Activated naive CD8-positive, alpha-beta T cell treated with anti-CD3 and anti-CD28 coated beads, Interleukin-2, amount 50 U/mL, for 24 hours (primary cell): Measurements from ENCODE around the gene PFKM.

Experiments
- ATAC-seq: fragments of 150-1000 bp; cut with Tn5 transposase; one replicate; pipeline ENCODE4 v1.10.0; 2021
- DNase-seq: peaks from one replicate; pipeline ENCODE4 v3.0.0; 2021
- H3K27ac Mint-ChIP-seq: one replicate; pipeline ENCODE4 v1.8.0; 2021; ENCODE audit warnings: mild to moderate bottlenecking, mixed read lengths
- H3K27me3 Mint-ChIP-seq: one replicate; pipeline ENCODE4 v1.8.0; 2021; ENCODE audit warnings: mixed read lengths
- H3K36me3 Mint-ChIP-seq: one replicate; pipeline ENCODE4 v1.8.0; 2021; ENCODE audit warnings: low read depth, mixed read lengths
- H3K4me1 Mint-ChIP-seq: one replicate; pipeline ENCODE4 v1.8.0; 2021; ENCODE audit warnings: mixed read lengths
- H3K4me3 Mint-ChIP-seq: one replicate; pipeline ENCODE4 v1.8.0; 2021; ENCODE audit warnings: mild to moderate bottlenecking, moderate library complexity, mixed read lengths
- H3K9me3 Mint-ChIP-seq: one replicate; pipeline ENCODE4 v1.8.0; 2021; ENCODE audit warnings: mixed read lengths

The PFKM gene

GRCh38 chr12:48157018-48157888, 38.1 kb downstream of the PFKM start, which contains the start of gene ASB8:
ASB8 (minus strand) TSS chr12:48157515; CDS start chr12:48153496, 4,019 bp downstream.
- H3K9me3 Mint-ChIP-seq: no peaks in the 10 kb centered on the region
- peak; percentile 96 for ATAC-seq
- H3K4me1 Mint-ChIP-seq: peaks cover 35% of the 10 kb centered on the region
- peak within 1 kb of the TSS; percentile 95 for H3K27ac Mint-ChIP-seq
- peaks cover 4% of the 10 kb centered on the region for H3K27me3 Mint-ChIP-seq
- DNase-seq: peak; percentile 99
- H3K36me3 Mint-ChIP-seq: peaks cover 2% of the 10 kb centered on the region
- H3K4me3 Mint-ChIP-seq: peak within 1 kb of the TSS; percentile 97

- Mint-ChIP-seq H3K4me3 (peak overlapping the region; percentile 97), H3K36me3 (peaks cover 2% of the 10 kb centered on the region), H3K9me3 (no peaks in the 10 kb centered on the region), H3K27me3 (peaks cover 4% of the 10 kb centered on the region), H3K27ac (peak overlapping the region; percentile 95), H3K4me1 (peaks cover 32% of the 10 kb centered on the region)
- no peak for ATAC-seq
- peak; percentile 13 for DNase-seq
These were observed 38.8 kb downstream of the PFKM start for GRCh38 chr12:48157889-48158370.

GRCh38 chr12:48160046-48160445, 40.9 kb downstream of the PFKM start:
- H3K27ac Mint-ChIP-seq: no peak overlapping the region
- no peaks in the 10 kb centered on the region for H3K9me3 Mint-ChIP-seq
- peaks cover 29% of the 10 kb centered on the region for H3K4me1 Mint-ChIP-seq
- peaks cover 5% of the 10 kb centered on the region for H3K27me3 Mint-ChIP-seq
- no peaks in the 10 kb centered on the region for H3K36me3 Mint-ChIP-seq
- H3K4me3 Mint-ChIP-seq: no peak overlapping the region
- no peak for DNase-seq
- ATAC-seq: no peak

- Mint-ChIP-seq H3K4me3 (no peak overlapping the region), H3K9me3 (no peaks in the 10 kb centered on the region), H3K36me3 (no peaks in the 10 kb centered on the region), H3K4me1 (peaks cover 29% of the 10 kb centered on the region), H3K27me3 (peaks cover 8% of the 10 kb centered on the region), H3K27ac (no peak overlapping the region)
- ATAC-seq (no peak), DNase-seq (no peak)
These were observed 41.6 kb downstream of the PFKM start for GRCh38 chr12:48160807-48161206.

DNA sequence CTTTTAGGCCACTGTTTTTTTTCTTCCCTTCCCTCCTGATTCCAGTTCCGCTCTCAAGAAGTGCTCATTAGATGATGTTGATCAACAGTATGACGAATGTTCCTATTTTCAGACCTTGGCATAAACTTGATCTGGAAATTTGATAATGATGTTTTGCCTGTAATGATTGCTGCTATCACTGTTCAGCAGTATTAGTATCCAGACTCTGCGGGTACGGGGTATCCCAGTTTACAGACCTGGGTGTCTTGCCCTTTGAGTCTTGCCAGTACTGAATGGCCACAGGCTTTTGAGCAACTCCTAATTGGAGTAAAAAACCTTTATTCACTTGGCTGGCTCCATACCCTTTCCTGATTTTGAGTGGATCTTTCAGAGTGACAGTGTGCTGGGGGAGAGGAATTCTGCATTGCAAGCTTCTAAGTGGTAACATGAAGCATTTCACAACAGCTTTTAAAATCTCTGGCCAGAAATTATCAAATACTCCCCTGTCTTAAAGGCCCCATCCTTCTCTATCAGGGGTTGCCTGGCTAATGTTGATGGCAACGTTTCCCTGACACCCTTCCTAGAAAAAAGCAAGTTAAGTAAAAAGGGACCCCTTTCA, 44.1 kb downstream of the PFKM start:
- H3K36me3 Mint-ChIP-seq: no peaks in the 10 kb centered on the region
- no peak overlapping the region for H3K4me3 Mint-ChIP-seq
- DNase-seq: no peak
- H3K27ac Mint-ChIP-seq: no peak overlapping the region
- no peak for ATAC-seq
- peaks cover 7% of the 10 kb centered on the region for H3K27me3 Mint-ChIP-seq
- no peaks in the 10 kb centered on the region for H3K9me3 Mint-ChIP-seq
- H3K4me1 Mint-ChIP-seq: peaks cover 9% of the 10 kb centered on the region

GRCh38 chr12:48164451-48164850, 45.3 kb downstream of the PFKM start:
- H3K4me3 Mint-ChIP-seq: no peak overlapping the region
- ATAC-seq (no peak), DNase-seq (no peak)
- peaks cover 7% of the 10 kb centered on the region for H3K27me3 Mint-ChIP-seq
- H3K9me3 Mint-ChIP-seq: no peaks in the 10 kb centered on the region
- no peaks in the 10 kb centered on the region for H3K36me3 Mint-ChIP-seq
- no peak overlapping the region for H3K27ac Mint-ChIP-seq
- H3K4me1 Mint-ChIP-seq: peaks cover 3% of the 10 kb centered on the region

DNA sequence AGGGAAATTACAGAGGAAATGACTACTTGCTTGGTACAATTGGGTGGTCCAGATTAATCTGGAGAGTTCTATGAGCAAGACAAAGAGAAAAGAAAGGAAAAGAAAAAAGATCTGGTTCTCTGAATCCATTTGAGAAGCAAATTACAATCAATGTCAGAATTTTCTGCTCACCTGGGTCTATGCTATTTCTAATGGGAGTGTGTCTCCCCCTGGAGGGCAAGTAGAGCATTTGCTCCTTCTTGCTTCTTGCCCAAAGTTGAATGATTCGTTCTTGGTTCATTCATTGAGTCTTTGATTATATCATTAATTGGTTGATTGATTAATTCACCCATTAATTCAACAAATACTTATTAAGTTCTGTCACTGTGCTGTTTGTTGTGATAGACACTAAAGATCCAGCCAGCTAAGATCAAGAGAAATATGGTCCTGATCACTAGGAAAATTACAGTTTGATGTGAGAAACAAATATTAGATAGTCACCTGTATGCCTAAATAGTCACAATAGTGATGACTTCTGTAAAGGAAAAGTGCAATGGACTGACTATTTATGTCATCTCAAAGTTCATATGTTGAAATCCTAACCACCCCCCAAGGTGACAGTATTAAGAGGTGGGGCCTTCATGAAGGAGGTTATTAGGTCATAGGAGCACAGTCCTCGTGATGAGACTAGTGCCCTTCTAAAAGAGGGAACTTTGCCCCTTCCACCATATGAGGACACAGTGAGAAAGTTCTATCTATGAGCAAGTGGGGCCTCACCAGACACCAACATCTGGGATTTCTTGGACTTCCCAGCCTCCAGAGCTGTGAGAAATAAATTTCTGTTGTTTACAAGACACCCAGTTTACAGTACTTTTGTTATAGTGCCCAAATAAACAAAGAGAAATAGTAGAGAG, 46.2 kb downstream of the PFKM start:
- H3K9me3 Mint-ChIP-seq: no peaks in the 10 kb centered on the region
- DNase-seq: peak; percentile 47
- no peak overlapping the region for H3K4me3 Mint-ChIP-seq

GRCh38 chr12:48169011-48169410, 49.8 kb downstream of the PFKM start:
- no peak overlapping the region for H3K27ac Mint-ChIP-seq

More for the DNA sequence above, 46.2 kb downstream of the PFKM start:
- ATAC-seq: peak; percentile 63
- peaks cover 3% of the 10 kb centered on the region for H3K4me1 Mint-ChIP-seq
- no peaks in the 10 kb centered on the region for H3K36me3 Mint-ChIP-seq
- H3K27ac Mint-ChIP-seq: no peak overlapping the region
- H3K27me3 Mint-ChIP-seq: peaks cover 7% of the 10 kb centered on the region

GRCh38 chr12:48175613-48176416, 56.7 kb downstream of the PFKM start:
- Mint-ChIP-seq H3K9me3 (no peaks in the 10 kb centered on the region), H3K4me3 (no peak overlapping the region), H3K4me1 (peaks cover 4% of the 10 kb centered on the region), H3K27me3 (peaks cover 5% of the 10 kb centered on the region), H3K27ac (no peak overlapping the region), H3K36me3 (no peaks in the 10 kb centered on the region)
- DNase-seq (no peak), ATAC-seq (no peak)

More at GRCh38 chr12:48169011-48169410, 49.8 kb downstream of the PFKM start:
- ATAC-seq: no peak
- Mint-ChIP-seq H3K9me3 (no peaks in the 10 kb centered on the region), H3K4me3 (no peak overlapping the region), H3K4me1 (no peaks in the 10 kb centered on the region), H3K36me3 (no peaks in the 10 kb centered on the region), H3K27me3 (peaks cover 7% of the 10 kb centered on the region)
- no peak for DNase-seq

- DNase-seq (no peak), ATAC-seq (no peak)
- H3K27ac Mint-ChIP-seq: no peak overlapping the region
- no peaks in the 10 kb centered on the region for H3K36me3 Mint-ChIP-seq
- no peak overlapping the region for H3K4me3 Mint-ChIP-seq
- no peaks in the 10 kb centered on the region for H3K9me3 Mint-ChIP-seq
- peaks cover 9% of the 10 kb centered on the region for H3K27me3 Mint-ChIP-seq
- peaks cover 4% of the 10 kb centered on the region for H3K4me1 Mint-ChIP-seq
These were observed 57.2 kb downstream of the PFKM start for GRCh38 chr12:48176417-48176751.

DNA sequence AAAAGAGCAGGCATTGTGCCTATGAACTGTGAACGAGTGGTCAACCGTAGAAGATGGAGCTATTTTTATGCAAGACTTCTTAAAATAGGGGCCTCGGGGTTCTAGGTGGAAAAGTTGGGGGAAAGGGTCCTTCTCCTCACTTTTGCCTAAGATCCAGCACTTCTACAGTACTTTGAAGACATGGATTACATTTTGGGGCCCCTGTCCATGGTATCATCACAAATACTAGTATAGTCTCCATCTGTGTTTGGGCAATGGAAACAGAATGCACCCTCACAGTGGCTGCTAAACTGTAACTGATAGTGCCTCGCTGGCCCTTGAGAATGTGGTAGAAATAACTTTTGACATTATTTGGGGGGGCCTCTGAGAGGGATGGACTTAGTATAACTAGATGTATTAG, 58.8 kb downstream of the PFKM start:
- Mint-ChIP-seq H3K9me3 (no peaks in the 10 kb centered on the region), H3K4me1 (peaks cover 17% of the 10 kb centered on the region), H3K4me3 (no peak overlapping the region), H3K27ac (no peak overlapping the region), H3K27me3 (peaks cover 14% of the 10 kb centered on the region), H3K36me3 (no peaks in the 10 kb centered on the region)
- DNase-seq: no peak
- ATAC-seq: no peak

DNA sequence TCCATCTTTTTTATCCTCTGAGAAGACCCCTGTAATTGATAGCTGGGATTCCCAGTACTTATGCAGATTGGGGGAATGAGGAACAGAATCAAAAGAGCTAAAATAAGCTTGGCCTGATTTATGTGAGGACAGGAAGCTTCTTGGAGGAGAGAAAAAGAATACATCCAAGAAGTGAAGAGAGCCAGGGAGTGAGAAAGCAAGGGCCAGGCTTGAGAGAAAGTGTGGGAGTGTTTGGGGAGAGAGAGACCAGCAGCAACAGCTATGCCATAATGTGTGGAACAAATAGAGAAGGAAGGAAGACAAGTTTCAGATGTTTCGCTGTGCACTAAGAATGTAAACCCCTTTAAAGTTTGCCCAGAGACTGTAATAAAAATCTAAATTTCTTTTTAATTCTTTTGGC, 60.3 kb downstream of the PFKM start:
- Mint-ChIP-seq H3K27ac (no peak overlapping the region), H3K4me1 (peaks cover 25% of the 10 kb centered on the region), H3K36me3 (no peaks in the 10 kb centered on the region), H3K9me3 (no peaks in the 10 kb centered on the region), H3K4me3 (no peak overlapping the region), H3K27me3 (peaks cover 18% of the 10 kb centered on the region)
- DNase-seq (no peak), ATAC-seq (no peak)

DNA sequence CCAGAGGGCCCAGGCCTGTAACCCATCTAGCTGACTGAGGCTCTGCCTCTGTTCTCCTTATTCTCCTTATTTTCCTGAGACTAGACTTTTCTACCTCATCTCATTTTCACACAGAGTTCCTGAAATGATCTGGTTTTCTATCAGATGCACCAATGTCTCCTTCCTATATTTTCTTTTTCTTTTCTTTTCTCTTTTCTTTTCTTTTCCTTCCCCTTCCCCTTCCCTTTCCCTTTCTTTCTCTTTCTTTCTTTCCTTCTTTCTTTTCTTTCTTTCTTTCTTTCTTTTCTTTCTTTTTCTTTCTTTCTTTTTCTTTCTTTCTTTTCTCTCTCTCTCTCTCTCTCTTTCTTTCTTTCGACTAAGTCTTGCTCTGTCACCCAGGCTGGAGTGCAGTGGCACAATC, 61.3 kb downstream of the PFKM start:
- no peak overlapping the region for H3K27ac Mint-ChIP-seq
- no peak overlapping the region for H3K4me3 Mint-ChIP-seq
- H3K9me3 Mint-ChIP-seq: no peaks in the 10 kb centered on the region
- DNase-seq (no peak), ATAC-seq (no peak)
- peaks cover 28% of the 10 kb centered on the region for H3K27me3 Mint-ChIP-seq
- peaks cover 26% of the 10 kb centered on the region for H3K4me1 Mint-ChIP-seq
- no peaks in the 10 kb centered on the region for H3K36me3 Mint-ChIP-seq
